Activated naive CD4-positive, alpha-beta T cell treated with Interleukin-2 at 50 U/mL for 16 hours (primary cell): Measurements from ENCODE around the gene MEMO1.
"Not testable (repeated sequence)": the region's sequence is repeated elsewhere in the genome, so short reads cannot be mapped to it uniquely, and the experiment has no call there.

Experiments used
- DNase-seq: peaks from one replicate; pipeline ENCODE4 v3.0.0-alpha.2; 2020

The MEMO1 gene

DNA sequence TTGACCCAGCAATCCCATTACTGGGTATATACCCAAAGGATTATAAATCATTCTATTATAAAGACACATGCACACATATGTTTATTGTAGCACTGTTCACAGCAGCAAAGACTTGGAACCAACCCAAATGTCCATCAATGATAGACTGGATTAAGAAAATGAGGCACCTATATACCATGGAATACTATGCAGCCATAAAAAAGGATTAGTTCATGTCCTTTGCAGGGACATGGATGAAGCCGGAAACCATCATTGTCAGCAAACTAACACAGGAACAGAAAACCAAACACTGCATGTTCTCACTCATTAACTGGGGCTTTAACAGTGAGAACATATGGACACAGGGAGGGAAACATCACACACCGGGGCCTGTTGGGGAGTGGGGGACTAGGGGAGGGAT lies 110.7 kb downstream of the MEMO1 start:
- not testable (repeated sequence) for DNase-seq

DNA sequence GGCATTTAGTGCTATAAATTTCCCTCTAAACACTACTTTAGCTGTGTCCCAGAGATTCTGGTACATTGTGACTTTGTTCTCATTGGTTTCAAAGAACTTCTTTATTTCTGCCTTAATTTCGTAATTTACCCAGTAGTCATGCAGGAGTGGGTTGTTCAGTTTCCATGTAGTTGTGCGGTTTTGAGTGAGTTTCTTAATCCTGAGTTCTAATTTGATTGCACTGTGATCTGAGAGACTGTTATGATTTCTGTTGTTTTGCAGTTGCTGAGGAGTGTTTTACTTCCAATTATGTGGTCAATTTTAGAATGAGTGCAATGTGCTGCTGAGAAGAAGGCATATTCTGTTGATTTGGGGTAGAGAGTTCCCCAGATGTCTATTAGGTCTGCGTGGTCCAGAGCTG lies 112.5 kb downstream of the MEMO1 start:
- DNase-seq = not testable (repeated sequence)

DNA sequence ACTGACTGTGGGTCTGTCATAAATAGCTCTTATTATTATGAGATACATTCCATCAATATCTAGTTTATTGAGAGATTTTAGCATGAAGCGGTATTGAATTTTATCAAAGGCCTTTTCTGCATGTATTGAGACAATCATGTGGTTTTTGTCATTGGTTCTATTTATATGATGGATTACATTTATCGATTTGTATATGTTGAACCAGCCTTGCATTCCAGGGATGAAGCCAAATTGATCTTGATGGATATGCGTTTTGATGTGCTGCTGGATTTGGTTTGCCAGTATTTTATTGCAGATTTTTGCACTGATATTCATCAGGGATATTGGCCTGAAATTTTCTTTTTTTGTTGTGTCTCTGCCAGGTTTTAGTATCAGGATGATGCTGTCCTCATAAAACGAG lies 113.5 kb downstream of the MEMO1 start:
- DNase-seq = not testable (repeated sequence)

DNA sequence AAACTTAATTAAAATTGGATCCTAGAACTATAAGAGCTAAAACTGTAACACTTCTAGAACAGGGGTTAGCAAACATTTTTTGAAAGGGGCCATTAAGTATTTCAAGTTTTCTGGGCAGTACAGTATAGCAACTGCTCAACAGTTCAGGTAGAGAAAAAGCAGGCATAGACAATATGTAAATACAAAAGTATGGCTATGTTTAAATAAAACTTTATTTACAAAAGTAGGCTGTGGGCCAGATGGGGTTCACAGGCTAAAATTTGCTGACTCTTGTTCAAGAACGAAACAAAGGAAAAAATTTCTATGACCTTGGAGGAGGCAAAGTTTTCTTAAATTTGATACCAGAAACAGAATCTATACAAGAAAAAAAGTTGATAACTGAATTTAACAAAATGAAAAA lies 114.5 kb downstream of the MEMO1 start:
- no peak for DNase-seq

DNA sequence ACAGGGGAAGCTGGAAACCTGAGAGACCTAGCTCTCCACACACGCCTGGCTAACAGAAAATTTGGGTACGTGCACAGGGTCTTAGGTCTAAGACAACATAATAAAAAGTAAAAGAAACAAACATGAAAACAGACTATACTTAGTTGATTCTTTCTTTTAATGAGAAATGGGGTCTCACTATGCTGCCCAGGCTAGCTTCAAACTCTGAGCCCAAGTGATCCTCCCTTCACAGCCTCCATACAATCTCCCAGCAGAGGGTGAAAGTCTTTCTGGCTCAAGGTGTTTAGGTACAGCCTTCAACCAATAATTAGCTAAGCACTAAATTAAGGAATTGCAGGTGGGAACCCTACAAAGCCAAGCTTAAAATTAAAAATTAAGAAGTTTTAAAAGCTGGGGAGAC lies 116.2 kb downstream of the MEMO1 start:
- no peak for DNase-seq

DNA sequence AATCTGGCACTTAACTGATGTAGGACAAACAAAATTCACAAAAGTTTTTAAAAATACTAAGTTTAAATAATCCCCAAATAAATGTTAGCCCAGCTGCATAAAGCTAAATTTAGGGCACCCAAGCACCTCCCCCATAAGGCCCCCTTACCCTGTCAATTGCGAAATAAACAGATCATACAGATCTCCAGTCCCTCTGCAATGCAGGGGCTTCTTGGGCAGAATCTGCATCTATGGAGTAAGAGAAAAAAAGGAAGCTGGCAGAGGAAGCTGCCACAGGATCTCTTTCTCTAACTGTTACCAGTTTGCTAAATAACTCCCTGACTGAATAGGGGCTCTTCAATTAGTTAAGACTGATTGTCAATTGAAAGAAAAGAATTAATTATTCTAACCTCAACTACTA lies 117.7 kb downstream of the MEMO1 start:
- no peak for DNase-seq

DNA sequence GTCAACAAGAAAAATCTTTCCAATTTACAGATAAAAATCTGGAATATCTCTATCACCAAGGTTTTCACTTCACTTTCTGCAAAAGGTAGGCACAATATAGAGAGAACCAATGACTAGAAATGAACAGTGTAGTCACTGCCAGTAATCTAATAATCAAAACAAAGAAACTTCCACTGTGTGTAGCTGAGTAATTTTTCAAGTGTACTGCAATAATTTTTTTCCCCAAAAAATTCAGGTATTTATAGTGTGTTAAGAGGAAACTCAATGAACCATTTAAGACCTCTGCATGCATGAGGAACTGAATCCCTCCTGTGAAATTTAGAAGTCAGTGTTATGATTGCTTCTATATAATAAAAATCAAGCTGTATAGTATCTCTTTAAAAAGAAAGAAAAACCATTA lies 121.8 kb downstream of the MEMO1 start:
- no peak for DNase-seq

DNA sequence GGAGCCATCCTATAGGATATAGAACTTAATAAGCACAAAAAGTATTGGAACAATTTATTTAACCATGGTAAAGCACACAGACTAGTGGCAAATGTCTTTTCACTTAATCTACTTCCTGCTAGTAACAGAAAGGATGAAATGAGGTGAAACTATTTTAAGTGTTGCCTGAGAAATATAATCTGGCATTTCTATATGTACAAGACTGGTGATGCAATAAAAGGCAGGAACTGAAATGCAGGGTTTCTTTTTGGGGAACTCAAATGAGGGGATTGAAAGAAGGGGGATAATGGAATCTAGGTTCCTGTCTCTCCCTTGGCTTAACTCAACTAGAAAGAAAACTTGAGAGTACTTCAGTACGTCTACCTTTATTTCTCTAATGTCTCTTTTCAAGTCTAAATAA lies 122.3 kb downstream of the MEMO1 start:
- DNase-seq = no peak

DNA sequence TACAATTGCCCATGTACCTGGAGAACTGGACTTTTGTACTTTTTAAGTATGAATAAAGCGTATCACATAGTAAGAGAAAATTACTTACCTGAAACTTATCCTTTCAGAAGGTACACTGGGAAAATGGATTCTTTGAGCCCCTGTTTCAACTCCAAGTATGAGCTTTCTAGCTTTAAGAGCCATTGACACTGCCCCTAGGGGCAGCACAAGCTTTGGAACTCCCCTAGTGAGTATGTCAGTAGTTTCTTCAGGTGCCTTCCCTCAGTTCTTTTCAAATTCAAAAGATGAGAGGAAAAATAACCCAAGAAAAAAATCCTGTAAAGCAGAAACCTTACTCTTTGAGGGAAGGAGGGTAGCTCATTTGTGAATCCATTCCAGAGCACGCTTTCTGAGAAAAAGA lies 124.1 kb downstream of the MEMO1 start:
- DNase-seq = no peak

DNA sequence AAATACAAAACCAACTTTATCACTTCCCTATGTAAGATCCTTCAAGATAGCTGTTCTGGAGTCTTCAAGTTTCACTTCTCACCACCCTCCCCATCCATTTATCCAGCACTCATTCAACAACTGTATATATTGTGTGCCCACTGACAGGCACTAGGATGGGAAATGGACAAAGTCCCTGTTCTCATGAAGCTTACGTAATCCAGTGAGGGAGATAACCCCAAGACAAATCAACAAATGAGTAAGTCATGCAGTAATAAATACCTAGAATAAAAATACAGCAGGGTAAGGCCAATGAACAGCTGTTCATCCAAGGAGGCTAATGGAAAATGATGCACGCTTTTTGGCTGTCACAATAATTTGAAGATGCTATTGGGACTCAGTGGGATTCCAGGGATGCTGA lies 133.8 kb downstream of the MEMO1 start:
- DNase-seq = no peak

DNA sequence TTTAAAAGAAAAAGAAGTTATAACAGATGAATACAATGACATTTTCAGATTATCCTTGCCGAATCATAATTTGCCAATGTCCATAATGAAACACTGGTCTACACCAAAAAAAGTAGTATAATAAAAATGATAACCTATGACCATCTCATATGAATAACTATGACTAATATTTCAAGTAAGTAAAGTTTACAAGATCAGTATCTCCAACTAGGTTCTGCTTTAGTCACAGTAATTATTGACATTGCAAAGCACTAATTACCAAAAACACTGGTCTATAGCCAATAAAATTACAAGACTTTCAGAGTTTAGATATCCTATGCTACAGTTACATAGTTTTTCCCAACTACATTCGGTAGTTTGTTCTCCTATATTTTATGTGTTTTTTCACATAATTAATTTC lies 136.7 kb downstream of the MEMO1 start:
- DNase-seq = no peak

DNA sequence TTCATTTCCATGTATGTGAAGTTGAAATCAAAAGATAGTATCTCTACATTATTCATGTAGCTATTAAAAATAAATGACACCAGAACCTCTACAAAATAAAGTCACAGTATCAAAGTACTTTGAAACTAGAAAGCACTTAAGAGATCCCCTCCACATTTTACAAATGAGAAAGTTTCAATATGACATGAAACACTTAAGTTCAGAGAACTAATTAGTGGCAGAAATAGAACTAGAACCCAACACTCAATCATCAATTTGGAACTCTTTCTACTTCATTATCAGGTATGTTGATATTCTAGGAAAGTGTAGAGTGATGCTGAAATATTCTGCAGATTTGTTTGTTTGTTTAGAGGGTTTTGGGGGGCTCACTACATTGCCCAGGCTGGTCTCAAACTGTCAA lies 145.6 kb downstream of the MEMO1 start:
- no peak for DNase-seq

DNA sequence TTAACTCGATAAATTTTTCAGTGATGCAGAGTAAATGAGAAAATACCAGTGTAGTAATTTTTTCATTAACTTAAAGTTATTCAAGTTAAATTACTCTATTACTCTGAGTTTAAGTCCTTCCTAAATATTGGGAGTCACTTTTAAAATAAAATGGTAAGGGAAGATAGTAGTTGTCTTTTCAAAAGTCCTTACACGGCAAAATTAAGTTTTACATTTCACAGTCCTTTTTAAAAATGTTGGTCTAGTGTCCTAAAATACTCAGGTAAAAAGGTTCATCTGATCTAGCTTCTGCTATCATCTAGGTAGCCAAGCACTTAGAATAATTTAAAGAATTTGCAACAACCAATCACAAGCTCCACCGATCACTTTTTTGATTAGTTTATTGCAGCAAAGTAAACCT lies 146.9 kb downstream of the MEMO1 start:
- DNase-seq = no peak

DNA sequence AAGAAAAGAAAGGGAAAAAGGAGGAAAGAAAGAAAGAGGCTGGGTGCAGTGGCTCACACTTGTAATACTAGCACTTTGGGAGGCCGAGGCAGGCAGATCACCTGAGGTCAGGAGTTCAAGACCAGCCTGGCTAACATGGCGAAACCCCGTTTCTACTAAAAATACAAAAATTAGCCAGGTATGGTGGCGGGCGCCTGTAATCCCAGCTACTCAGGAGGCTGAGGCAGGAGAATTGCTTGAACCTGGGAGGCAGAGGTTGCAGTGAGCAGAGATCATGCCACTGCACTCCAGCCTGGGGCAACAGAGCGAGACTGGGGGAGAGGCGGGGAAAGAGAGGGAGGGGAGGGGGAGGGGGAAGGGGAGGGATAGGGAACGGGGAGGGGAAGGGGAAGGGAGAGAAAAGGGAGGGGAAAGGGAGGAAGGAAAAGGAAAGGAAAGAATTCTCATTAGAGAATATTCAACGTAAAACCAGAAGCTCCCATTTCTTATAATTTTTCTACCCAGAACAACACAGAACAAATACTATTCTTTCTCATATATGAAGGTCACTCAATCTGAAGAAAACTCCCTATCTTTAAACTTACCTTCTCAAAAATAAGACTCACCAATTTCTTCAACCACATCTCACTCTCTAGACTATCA lies 147.7 kb downstream of the MEMO1 start:
- not testable (repeated sequence) for DNase-seq

DNA sequence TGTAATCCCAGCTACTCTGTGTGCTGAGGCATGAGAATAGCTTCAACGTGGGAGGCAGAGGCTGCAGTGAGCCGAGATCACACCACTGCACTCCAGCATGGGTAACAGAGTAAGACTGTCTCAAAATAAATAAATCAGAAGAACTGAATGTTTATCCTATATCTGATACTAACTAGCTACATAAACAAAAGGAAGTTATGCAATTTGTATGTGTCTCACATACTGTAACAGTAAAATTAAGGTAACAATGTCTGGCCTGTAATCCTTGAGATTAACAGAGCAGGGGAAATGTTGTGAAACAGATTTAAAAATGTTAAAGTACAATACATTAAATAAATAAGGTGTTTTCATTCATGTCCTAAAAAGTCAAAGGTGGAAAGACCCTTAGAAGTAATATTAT lies 150.8 kb downstream of the MEMO1 start:
- no peak for DNase-seq

DNA sequence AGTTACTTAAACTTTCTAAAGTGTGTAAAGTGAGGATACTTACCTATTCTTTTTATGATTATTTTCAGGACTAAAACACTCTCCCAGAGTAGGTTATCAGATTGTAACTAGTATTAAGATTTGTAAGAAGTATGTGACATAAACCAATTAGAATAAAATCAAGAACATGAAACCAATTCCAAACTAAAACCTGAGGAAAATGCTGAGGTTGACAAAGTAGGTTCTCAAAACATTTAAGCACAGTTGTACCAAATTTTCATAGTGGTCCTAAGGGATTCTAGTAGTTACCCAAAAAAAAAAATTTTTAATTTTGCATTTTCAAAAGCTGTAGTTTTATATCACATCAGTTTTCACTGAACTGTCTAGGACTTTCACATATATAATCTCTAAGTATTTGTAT lies 157.3 kb downstream of the MEMO1 start:
- DNase-seq = no peak

DNA sequence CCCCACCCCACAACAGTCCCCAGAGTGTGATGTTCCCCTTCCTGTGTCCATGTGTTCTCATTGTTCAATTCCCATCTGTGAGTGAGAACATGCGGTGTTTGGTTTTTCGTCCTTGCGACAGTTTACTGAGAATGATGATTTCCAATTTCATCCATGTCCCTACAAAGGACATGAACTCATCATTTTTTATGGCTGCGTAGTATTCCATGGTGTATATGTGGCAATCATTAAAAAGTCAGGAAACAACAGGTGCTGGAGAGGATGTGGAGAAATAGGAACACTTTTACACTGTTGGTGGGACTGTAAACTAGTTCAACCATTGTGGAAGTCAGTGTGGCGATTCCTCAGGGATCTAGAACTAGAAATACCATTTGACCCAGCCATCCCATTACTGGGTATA lies 168.7 kb downstream of the MEMO1 start:
- not testable (repeated sequence) for DNase-seq

DNA sequence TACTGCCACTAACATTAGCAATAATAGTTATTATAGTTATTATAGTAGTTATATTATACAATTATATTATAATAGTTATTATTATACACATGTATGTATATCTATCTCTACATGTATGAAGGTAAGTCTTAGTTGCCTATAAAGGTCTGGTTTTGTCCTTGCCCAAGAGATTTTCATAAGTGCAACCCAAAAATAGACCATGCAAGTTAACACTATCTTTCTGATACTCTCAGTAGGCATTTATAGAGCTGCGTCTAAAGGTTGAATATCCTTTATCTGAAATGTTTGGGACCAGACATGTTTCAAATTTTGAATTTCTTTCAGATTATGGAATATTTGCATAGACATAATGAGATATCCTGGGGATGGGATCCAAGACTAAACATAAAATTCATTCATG lies 175.4 kb downstream of the MEMO1 start:
- no peak for DNase-seq

DNA sequence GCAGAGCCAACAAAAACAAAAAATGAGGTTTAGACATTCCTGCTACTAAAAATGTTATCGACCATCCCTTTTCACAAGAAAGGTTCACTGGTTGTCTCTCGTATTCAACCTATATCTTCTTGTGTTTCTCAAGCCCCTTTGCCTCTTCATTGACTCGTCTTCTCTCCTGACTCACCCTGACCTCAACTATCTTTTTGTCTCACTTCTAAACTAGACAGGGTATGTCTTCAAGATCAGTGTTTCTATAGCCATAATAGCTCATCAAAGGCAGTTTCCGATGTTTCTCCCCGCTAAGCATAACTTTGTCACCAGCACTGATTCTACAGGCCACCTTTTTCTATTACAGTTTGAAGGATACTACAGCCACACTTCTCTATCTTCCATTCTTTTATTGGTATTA lies 178.4 kb downstream of the MEMO1 start:
- no peak for DNase-seq

DNA sequence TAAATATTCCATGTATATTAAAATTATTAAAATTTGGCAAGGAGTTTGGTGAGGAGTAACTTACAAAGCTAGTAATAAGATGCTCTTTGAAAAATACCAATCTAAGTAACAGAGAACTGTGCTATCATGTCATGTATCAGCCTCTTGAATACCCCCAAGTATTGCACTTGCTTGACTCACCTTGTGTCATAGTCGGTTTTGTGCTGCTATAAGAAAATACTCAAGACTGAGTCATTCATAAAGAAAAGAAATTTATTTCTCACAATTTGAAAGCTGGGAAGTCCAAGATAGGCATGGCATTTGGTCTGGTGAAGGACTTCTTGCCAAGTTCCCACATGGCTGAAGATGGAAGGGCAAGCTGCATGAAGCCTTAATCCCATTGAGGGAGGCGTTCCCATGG lies 179.2 kb downstream of the MEMO1 start:
- no peak for DNase-seq

DNA sequence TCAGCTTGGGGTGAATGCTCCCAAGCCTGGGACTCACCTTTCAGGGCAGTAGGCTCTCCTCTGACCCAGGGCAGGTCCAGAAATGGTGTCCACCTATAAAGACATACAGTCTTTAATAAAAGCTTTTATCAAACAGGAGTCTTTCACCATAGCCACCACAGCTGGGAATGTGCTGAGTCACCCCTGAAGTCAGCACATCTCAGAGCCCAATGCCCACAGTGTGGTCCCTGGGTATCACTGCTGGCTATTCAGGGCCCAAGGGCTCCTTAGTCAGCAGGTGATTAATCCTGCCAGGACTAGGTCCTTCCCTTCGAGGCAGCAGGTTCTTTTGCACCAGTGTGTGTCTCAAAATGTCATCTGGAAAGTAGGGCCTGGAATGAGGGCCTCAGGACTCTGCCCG lies 181.9 kb downstream of the MEMO1 start:
- no peak for DNase-seq

DNA sequence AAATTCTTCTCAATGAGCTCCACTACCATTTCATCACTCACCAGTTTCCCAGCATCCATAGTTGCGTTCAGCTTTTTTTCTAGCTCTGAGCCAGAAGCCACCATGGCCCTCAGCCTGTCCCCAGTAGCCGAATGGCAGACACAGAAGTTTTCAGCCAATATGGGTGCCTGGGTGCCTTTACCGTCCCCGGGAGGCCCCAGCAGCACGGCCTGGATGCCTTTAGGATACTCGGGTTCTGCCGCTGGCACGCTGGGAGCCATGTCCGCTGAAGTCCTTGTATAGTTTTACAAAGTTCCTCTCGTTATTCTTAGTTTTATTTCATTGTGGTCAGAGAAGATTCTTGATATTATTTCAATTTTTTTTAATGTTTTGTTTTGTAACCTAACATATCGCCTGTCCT lies 187.2 kb downstream of the MEMO1 start:
- DNase-seq = no peak

DNA sequence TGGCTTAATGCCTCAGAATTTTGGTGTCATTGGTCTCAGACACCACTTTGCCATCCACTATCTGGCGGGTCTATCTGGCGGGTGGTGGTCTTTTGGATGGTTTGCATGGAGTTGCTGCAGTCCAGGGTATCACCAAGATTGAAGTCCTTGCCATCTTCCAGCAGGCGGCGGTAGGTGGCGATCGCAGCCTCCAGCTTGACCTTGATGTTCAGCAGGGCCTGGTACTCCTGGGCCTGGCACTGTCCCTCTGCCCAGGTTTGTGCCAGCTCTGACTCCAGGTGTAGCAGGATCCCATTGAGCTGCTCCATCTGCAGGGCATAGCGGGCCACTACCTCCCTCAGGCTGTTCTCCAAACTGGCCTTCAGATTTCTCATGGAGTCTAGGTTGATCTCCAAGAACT lies 188.2 kb downstream of the MEMO1 start:
- no peak for DNase-seq
